ENCODE data around the gene CDH22. TPM values are rescaled to one million over a fixed set of nuclear protein-coding genes. Genes with fewer than 3 reads are reported as not detected.
A peak's percentile ranks its signal among the peaks of the same experiment; 100 is the strongest.

CDH22 gene, protein sequence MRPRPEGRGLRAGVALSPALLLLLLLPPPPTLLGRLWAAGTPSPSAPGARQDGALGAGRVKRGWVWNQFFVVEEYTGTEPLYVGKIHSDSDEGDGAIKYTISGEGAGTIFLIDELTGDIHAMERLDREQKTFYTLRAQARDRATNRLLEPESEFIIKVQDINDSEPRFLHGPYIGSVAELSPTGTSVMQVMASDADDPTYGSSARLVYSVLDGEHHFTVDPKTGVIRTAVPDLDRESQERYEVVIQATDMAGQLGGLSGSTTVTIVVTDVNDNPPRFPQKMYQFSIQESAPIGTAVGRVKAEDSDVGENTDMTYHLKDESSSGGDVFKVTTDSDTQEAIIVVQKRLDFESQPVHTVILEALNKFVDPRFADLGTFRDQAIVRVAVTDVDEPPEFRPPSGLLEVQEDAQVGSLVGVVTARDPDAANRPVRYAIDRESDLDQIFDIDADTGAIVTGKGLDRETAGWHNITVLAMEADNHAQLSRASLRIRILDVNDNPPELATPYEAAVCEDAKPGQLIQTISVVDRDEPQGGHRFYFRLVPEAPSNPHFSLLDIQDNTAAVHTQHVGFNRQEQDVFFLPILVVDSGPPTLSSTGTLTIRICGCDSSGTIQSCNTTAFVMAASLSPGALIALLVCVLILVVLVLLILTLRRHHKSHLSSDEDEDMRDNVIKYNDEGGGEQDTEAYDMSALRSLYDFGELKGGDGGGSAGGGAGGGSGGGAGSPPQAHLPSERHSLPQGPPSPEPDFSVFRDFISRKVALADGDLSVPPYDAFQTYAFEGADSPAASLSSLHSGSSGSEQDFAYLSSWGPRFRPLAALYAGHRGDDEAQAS
- total RNA-seq: not detected
- polyA plus RNA-seq: not detected
- long read RNA-seq, donor 1: 0 reads
- long read RNA-seq, donor 2: 0 reads

DNA sequence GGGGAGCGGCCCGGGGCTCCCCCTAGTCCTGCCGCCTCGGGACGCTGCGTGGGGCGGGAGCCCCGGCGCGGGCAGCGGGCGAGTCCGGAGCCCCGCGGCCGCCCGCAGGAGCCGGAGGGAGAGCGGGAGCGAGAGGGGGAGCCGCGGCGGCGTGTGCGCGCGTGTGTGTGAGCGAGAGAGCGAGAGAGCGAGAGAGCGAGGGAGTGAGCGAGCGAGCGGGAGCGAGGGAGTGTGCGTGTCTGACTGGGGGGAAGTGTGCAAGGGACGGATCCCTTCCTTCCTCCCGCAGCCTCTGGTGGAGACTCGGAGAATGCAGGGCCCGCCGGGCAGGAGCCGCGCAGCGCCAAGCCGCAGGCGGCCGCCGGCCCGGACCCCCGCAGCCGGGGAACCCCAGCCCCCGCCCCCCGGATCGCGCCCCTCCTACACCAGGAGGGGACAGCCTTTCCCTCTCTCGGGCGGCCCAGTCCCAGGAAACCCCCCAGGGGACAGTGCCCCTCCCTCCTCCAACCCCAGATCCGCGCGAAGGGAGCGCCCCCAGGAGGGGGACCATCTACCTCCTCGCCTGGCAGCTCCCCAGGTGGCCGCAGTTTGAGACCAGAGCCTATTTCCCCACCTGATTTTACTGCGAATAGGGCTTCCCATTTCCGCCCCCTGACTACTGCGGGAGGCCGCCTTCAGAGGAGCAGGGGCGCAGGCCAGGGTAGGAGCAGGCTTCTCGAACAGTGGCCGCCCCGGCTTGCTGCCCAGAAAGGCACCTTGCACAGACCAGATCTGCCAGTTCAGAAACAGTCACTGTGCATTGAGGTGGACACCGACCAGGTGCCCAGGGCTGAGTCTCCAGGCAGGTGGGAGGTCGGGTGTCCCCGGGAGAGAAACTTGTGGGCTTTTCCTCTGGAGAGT, at the start of gene CDH22:
CDH22 (minus strand) TSS at position 241 of the 900 bp plus-strand sequence. CDS start 57,204 bp downstream, outside the sequence.
- Histone ChIP-seq H3K4me3 (ENCODE audit: low read length in 2 of 2) (peak within 1 kb of the TSS; percentile 27 to 55), H3K36me3 (ENCODE audit: control insufficient read depth in 1 of 2, insufficient read depth in 2 of 2, low read length in 1 of 2) (no peaks in the 10 kb centered on the region), H3K4me1 (ENCODE audit: control insufficient read depth in 1 of 2, insufficient read depth in 2 of 2, low read length in 2 of 2) (no peaks in the 10 kb centered on the region), H3K9me3 (ENCODE audit: control insufficient read depth, low read length) (no peaks in the 10 kb centered on the region), H3K27me3 (ENCODE audit: control insufficient read depth in 1 of 2, insufficient read depth in 2 of 2, low read length in 1 of 2) (no peaks in the 10 kb centered on the region), H3K27ac (ENCODE audit: low read depth in 1 of 2, low read length in 2 of 2) (no peak within 1 kb of the TSS)
- intact Hi-C loops (cut with DNase I): no loop called here
- WGBS, 2 donors: 1% methylated on average over 52 to 74 of the region's 74 CpGs
- DNase-seq (peak in 1 of 2 donors; percentile 64), ATAC-seq (ENCODE audit: low FRiP score) (peak; percentile 5)

DNA sequence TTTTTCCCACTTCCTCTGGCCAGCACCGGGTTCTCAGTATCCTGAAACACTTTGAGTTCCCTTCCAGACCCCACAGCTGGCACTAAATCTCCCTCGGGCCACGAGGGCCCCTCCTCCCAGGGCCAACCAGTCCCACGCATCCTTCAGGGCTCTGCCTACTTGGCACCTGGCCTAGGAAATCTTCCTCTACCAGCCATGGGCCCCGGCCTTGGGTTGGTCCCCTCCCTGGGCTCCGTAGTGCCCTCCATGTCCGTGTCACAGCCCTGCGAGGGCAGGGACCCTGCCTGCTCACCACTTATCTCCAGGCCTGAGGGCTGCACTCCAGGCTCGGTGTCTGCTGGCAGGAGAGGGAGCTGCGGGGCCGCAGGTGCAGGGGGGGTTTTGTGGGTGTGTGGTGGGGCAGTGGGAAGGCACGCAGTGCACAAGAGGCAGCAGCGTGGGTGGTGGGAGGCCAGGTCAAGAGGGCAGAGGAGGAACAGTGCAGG, 48.8 kb upstream of the CDH22 start:
- Histone ChIP-seq H3K36me3 (ENCODE audit: control insufficient read depth in 1 of 2, insufficient read depth in 2 of 2, low read length in 1 of 2) (no peaks in the 10 kb centered on the region), H3K27ac (ENCODE audit: low read depth in 1 of 2, low read length in 2 of 2) (peak overlapping the region in 1 of 2 donors; percentile 0), H3K27me3 (ENCODE audit: control insufficient read depth in 1 of 2, insufficient read depth in 2 of 2, low read length in 1 of 2) (no peaks in the 10 kb centered on the region), H3K9me3 (ENCODE audit: control insufficient read depth, low read length) (no peaks in the 10 kb centered on the region), H3K4me3 (ENCODE audit: low read length in 2 of 2) (no peak overlapping the region), H3K4me1 (ENCODE audit: control insufficient read depth in 1 of 2, insufficient read depth in 2 of 2, low read length in 2 of 2) (peaks cover 0 to 2% of the 10 kb centered on the region in 2 donors)
- ATAC-seq (ENCODE audit: low FRiP score): peak; percentile 50
- 6% methylated on average over 13 of the region's 13 CpGs for WGBS, 2 donors
- DNase-seq: no peak
- intact Hi-C loops (cut with DNase I): no loop called here

DNA sequence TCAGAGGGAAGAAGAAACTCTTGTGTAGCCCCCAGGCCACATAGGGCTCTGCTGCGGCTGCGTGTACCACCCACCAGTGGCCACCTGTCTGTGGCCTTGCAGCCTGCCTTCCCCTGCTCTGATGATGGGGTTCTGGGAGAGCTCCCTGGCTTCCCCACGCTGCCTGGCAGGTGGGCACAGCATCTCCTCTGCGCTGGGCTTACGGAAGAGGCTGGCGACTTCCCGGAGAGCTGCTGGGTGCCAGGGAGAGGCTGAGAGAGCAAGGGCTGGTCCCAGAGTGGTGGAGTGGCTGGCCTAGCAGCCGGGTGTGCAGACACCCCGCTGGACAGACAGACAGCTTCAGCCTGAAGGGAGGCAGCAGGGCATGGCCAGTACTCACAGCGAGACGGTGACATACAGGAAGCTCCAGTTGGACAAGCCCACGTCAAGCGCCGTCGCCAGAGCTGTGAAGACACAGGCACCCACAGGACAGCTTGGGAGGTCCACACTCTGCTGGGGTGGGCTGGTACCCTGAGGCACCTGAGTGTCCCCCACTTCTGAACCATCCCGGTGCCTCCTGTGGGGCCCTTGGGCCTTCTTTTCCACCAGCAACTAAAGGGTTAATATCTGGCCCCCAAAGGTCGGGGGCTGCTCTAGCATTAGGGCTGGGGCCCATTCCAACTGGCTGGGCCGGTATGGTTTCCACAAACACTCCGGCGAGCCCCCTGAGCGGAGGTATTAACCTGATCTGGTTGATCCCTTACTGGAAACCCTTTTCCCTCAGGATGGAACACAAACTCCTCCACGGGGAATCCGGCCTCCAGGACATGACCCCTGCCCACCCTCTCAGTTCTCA, 48.1 kb upstream of the CDH22 start:
- no peaks in the 10 kb centered on the region for H3K9me3 ChIP-seq (ENCODE audit: control insufficient read depth, low read length)
- H3K36me3 ChIP-seq (ENCODE audit: control insufficient read depth in 1 of 2, insufficient read depth in 2 of 2, low read length in 1 of 2): no peaks in the 10 kb centered on the region
- no peak overlapping the region for H3K27ac ChIP-seq (ENCODE audit: low read depth in 1 of 2, low read length in 2 of 2)
- WGBS, 2 donors: 63 to 68% methylated on average over 23 of the region's 23 CpGs
- intact Hi-C loops (cut with DNase I): no loop called here
- ATAC-seq (ENCODE audit: low FRiP score) (no peak), DNase-seq (no peak)
- H3K27me3 ChIP-seq (ENCODE audit: control insufficient read depth in 1 of 2, insufficient read depth in 2 of 2, low read length in 1 of 2): no peaks in the 10 kb centered on the region
- H3K4me3 ChIP-seq (ENCODE audit: low read length in 2 of 2): no peak overlapping the region
- H3K4me1 ChIP-seq (ENCODE audit: control insufficient read depth in 1 of 2, insufficient read depth in 2 of 2, low read length in 2 of 2): no peaks in the 10 kb centered on the region

DNA sequence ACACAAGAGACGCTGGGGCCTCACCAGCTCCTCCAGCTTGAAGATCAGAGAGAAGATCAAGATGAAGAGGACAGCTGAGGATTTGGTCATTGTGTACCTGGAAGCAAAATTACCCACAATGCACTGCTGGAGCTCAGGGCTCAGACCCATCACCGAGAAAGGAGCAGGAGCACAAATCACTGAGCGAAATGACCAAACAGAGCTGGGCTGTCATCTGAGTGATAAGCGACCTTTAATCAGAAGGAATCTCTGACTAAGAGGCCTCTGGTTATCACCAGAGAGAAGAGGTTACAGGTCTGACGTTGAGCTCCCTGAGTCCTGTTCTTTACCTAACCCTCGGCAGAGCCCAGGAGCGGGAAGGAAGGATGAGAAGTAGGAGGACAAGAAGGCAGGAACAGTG, 47.5 kb upstream of the CDH22 start:
- no peak overlapping the region for H3K27ac ChIP-seq (ENCODE audit: low read depth in 1 of 2, low read length in 2 of 2)
- no peaks in the 10 kb centered on the region for H3K9me3 ChIP-seq (ENCODE audit: control insufficient read depth, low read length)
- no peaks in the 10 kb centered on the region for H3K36me3 ChIP-seq (ENCODE audit: control insufficient read depth in 1 of 2, insufficient read depth in 2 of 2, low read length in 1 of 2)
- H3K27me3 ChIP-seq (ENCODE audit: control insufficient read depth in 1 of 2, insufficient read depth in 2 of 2, low read length in 1 of 2): no peaks in the 10 kb centered on the region
- H3K4me3 ChIP-seq (ENCODE audit: low read length in 2 of 2): no peak overlapping the region
- DNase-seq (no peak), ATAC-seq (ENCODE audit: low FRiP score) (no peak)
- 76 to 78% methylated on average over 7 of the region's 7 CpGs for WGBS, 2 donors
- no peaks in the 10 kb centered on the region for H3K4me1 ChIP-seq (ENCODE audit: control insufficient read depth in 1 of 2, insufficient read depth in 2 of 2, low read length in 2 of 2)
- intact Hi-C loops (cut with DNase I): no loop called here

DNA sequence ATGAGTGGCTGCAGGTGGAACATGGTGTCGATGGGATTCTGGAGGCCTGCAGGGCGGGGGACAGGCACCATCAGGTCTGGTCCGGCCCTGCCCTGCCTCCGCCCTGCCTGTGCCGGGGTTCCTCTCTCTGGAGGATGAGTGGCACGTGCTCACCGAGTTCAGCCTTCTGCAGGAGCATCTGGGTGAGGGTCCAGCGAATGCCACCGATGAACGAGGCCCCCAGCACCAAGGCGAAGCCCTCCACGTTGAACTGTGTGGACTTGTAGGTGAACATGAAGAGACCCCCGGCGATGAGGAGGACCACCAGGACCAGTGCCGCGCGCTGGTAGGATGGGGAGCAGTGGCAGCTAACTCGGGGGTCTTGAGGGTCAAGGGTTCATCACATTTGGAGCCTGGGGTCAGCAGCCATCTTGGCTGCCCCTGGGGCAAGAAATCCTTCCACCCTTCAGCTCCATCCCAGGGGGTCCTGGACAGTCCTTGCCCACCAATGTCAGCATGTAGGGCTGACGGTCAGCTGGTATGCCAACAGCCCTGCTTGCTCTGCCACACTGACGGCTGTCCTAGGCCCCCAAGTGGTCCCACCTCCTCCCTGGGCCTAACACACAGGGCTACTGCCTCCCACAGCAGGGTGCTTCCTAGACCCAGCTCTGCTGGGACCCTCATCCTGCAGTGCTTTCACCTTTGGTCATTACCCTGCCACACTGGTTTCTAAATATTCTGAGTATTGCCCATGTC, 46.8 kb upstream of the CDH22 start:
- 90 to 94% methylated on average over 20 of the region's 20 CpGs for WGBS, 2 donors
- Histone ChIP-seq H3K4me1 (ENCODE audit: control insufficient read depth in 1 of 2, insufficient read depth in 2 of 2, low read length in 2 of 2) (no peaks in the 10 kb centered on the region), H3K36me3 (ENCODE audit: control insufficient read depth in 1 of 2, insufficient read depth in 2 of 2, low read length in 1 of 2) (no peaks in the 10 kb centered on the region)

DNA sequence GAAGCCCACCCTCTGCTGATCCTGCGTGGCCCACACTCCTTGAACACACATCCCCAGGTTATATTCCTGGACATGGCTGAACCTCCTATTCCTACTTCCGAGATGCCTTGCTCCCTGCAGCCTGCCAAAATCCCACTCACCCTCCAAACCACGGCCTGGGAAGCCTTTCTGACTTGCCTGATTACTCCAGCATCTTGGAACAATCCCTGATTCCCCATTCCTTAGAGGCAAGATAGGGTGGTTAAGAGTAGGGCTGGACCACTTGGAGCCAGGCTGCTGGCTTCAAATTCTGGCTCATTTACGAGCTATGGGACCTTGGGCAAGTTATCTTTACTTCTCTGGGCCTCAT, 45.9 kb upstream of the CDH22 start:
- no peak for ATAC-seq (ENCODE audit: low FRiP score)
- Histone ChIP-seq H3K36me3 (ENCODE audit: control insufficient read depth in 1 of 2, insufficient read depth in 2 of 2, low read length in 1 of 2) (no peaks in the 10 kb centered on the region), H3K9me3 (ENCODE audit: control insufficient read depth, low read length) (no peaks in the 10 kb centered on the region), H3K4me1 (ENCODE audit: control insufficient read depth in 1 of 2, insufficient read depth in 2 of 2, low read length in 2 of 2) (no peaks in the 10 kb centered on the region), H3K27ac (ENCODE audit: low read depth in 1 of 2, low read length in 2 of 2) (no peak overlapping the region), H3K27me3 (ENCODE audit: control insufficient read depth in 1 of 2, insufficient read depth in 2 of 2, low read length in 1 of 2) (no peaks in the 10 kb centered on the region), H3K4me3 (ENCODE audit: low read length in 2 of 2) (no peak overlapping the region)
- intact Hi-C loops (cut with DNase I): no loop called here
- DNase-seq: no peak
- 78 to 79% methylated on average over 4 of the region's 4 CpGs for WGBS, 2 donors

More for the DNA sequence above, 46.8 kb upstream of the CDH22 start:
- H3K27me3 ChIP-seq (ENCODE audit: control insufficient read depth in 1 of 2, insufficient read depth in 2 of 2, low read length in 1 of 2): no peaks in the 10 kb centered on the region
- H3K9me3 ChIP-seq (ENCODE audit: control insufficient read depth, low read length): no peaks in the 10 kb centered on the region
- intact Hi-C loops (cut with DNase I): no loop called here
- ATAC-seq (ENCODE audit: low FRiP score) (no peak), DNase-seq (no peak)
- H3K4me3 ChIP-seq (ENCODE audit: low read length in 2 of 2): no peak overlapping the region
- H3K27ac ChIP-seq (ENCODE audit: low read depth in 1 of 2, low read length in 2 of 2): no peak overlapping the region

DNA sequence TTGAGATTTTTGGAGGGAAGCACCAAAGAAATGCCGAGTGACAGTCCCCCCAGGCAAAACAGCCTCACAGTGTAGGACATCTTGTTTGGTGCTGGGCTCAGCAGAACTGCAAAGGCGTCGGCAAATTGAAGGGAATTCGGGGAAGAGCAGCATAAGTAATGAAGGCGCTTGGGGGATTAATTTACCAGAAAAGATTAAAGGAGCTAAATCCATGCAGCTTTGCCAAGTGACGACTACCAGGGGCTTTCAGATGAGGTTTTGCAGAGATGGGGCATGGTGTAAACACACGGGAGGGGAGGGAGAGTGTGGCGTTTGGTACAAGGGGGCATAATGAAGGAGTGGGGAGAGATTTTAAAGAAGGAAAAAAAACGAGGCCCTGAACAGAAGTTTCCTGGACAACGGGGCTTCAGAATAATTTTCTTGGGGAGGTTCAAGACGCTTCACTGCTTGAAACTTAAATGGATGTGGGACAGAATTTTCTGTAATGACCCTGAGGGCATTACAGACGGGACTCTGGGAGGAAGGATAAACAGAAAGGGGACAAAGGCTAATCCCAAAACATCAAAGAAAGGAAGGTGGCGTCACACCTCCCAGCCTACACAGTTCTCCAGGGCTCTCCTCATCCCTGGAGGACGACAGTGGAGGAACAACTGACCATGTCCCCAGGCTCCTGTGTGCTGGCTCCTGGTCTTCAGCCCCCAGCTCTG, 45.4 kb upstream of the CDH22 start:
- ATAC-seq (ENCODE audit: low FRiP score) (no peak), DNase-seq (no peak)
- 71 to 75% methylated on average over 14 of the region's 14 CpGs for WGBS, 2 donors
- Histone ChIP-seq H3K4me3 (ENCODE audit: low read length in 2 of 2) (no peak overlapping the region), H3K9me3 (ENCODE audit: control insufficient read depth, low read length) (no peaks in the 10 kb centered on the region), H3K27ac (ENCODE audit: low read depth in 1 of 2, low read length in 2 of 2) (no peak overlapping the region), H3K4me1 (ENCODE audit: control insufficient read depth in 1 of 2, insufficient read depth in 2 of 2, low read length in 2 of 2) (no peaks in the 10 kb centered on the region), H3K27me3 (ENCODE audit: control insufficient read depth in 1 of 2, insufficient read depth in 2 of 2, low read length in 1 of 2) (no peaks in the 10 kb centered on the region), H3K36me3 (ENCODE audit: control insufficient read depth in 1 of 2, insufficient read depth in 2 of 2, low read length in 1 of 2) (no peaks in the 10 kb centered on the region)
- intact Hi-C loops (cut with DNase I): no loop called here

All from aorta (tissue), 5 donors.